Duodenal mucosa (tissue), 2 donors: ENCODE results near the gene BRSK2.

Experiments used
- H3K27ac ChIP-seq: one replicate; pipeline ENCODE4 v1.7.0; 2013; ENCODE audit warnings: low read depth, low read length
- H3K27me3 ChIP-seq, 2 donors: one replicate each; pipeline ENCODE4 v1.7.0; 2013; ENCODE audit warnings: low read length in 2 of 2, control low read depth in 1 of 2; ENCODE audit not compliant: insufficient read depth in 2 of 2, control insufficient read depth in 1 of 2
- H3K36me3 ChIP-seq, 2 donors: one replicate each; pipeline ENCODE4 v1.7.0; 2013; ENCODE audit warnings: low read length in 2 of 2, control low read depth in 1 of 2; ENCODE audit not compliant: insufficient read depth in 2 of 2, control insufficient read depth in 1 of 2
- H3K4me1 ChIP-seq, 2 donors: one replicate each; pipeline ENCODE4 v1.7.0; 2013; ENCODE audit warnings: low read length in 2 of 2, control low read depth in 1 of 2; ENCODE audit not compliant: insufficient read depth in 2 of 2, control insufficient read depth in 1 of 2
- H3K4me3 ChIP-seq, 2 donors: one replicate each; pipeline ENCODE4 v1.7.0; 2013; ENCODE audit warnings: low read length in 2 of 2, low read depth in 1 of 2
- H3K9ac ChIP-seq, 2 donors: one replicate each; pipeline ENCODE4 v1.7.0; 2013; ENCODE audit warnings: low read length in 2 of 2, low read depth in 1 of 2
- H3K9me3 ChIP-seq, 2 donors: one replicate each; pipeline ENCODE4 v1.7.0; 2013; ENCODE audit warnings: low read length in 2 of 2, control low read depth in 1 of 2; ENCODE audit not compliant: control insufficient read depth in 1 of 2

The BRSK2 gene

GRCh38 chr11:1510928-1511327, 121.2 kb downstream of the BRSK2 start:
- no peak overlapping the region for H3K27ac ChIP-seq
- H3K9ac ChIP-seq: no peak overlapping the region
- no peaks in the 10 kb centered on the region for H3K27me3 ChIP-seq
- H3K36me3 ChIP-seq: no peaks in the 10 kb centered on the region
- no peak overlapping the region for H3K4me3 ChIP-seq
- peaks cover 4 to 12% of the 10 kb centered on the region in 2 donors for H3K4me1 ChIP-seq
- H3K9me3 ChIP-seq: no peaks in the 10 kb centered on the region

GRCh38 chr11:1511937-1512496, 122.3 kb downstream of the BRSK2 start:
- Histone ChIP-seq H3K36me3 (no peaks in the 10 kb centered on the region), H3K9me3 (no peaks in the 10 kb centered on the region), H3K27ac (no peak overlapping the region), H3K27me3 (no peaks in the 10 kb centered on the region), H3K9ac (no peak overlapping the region), H3K4me1 (peaks cover 4 to 13% of the 10 kb centered on the region in 2 donors), H3K4me3 (no peak overlapping the region)
